ACC112 (cell line): ENCODE measurements around the gene SAT1.

Source experiments
- H2AFZ ChIP-seq: fragments of 200-600 bp; sonication (generic); one replicate; pipeline ENCODE4 v1.6.0; 2017; ENCODE audit warnings: antibody characterized with exemption, low read length; ENCODE audit not compliant: unreplicated experiment
- H3K27ac ChIP-seq: fragments of 200-600 bp; sonication (generic); 2 replicates; pipeline ENCODE4 v1.5.1; 2014; ENCODE audit warnings: low read depth, mild to moderate bottlenecking, antibody characterized with exemption, low read length, moderate library complexity
- H3K27me3 ChIP-seq: fragments of 200-600 bp; sonication (generic); 2 replicates; pipeline ENCODE4 v1.6.1; 2014; ENCODE audit warnings: mild to moderate bottlenecking, antibody characterized with exemption, low read length, moderate library complexity, mixed read lengths; ENCODE audit not compliant: insufficient read depth
- H3K36me3 ChIP-seq: fragments of 200-600 bp; sonication (generic); 2 replicates; pipeline ENCODE4 v1.6.1; 2016; ENCODE audit warnings: mild to moderate bottlenecking, antibody characterized with exemption, low read length, moderate library complexity, mixed read lengths; ENCODE audit not compliant: insufficient read depth
- H3K4me1 ChIP-seq: fragments of 200-600 bp; sonication (generic); one replicate; pipeline ENCODE4 v1.6.1; 2016; ENCODE audit warnings: low read length, mixed read lengths; ENCODE audit not compliant: insufficient read depth, unreplicated experiment, control insufficient read depth
- H3K4me3 ChIP-seq: fragments of 200-600 bp; sonication (generic); 2 replicates; pipeline ENCODE4 v1.5.1; 2014; ENCODE audit warnings: mild to moderate bottlenecking, low read depth, low read length
- H3K79me2 ChIP-seq: fragments of 200-600 bp; sonication (generic); one replicate; pipeline ENCODE4 v1.6.0; 2016; ENCODE audit warnings: low read length; ENCODE audit not compliant: control insufficient read depth, unreplicated experiment, insufficient read depth

SAT1 gene

GRCh38 chrX:23822841-23823240, 39.9 kb downstream of the SAT1 start:
- no peaks in the 10 kb centered on the region for H3K79me2 ChIP-seq
- H3K27me3 ChIP-seq, result no peaks in the 10 kb centered on the region
- H3K4me3 ChIP-seq, result no peak overlapping the region
- H3K4me1 ChIP-seq, result no peaks in the 10 kb centered on the region
- H3K36me3 ChIP-seq, result no peaks in the 10 kb centered on the region
- H3K27ac ChIP-seq, result no peak overlapping the region
- no peak overlapping the region for H2AFZ ChIP-seq

GRCh38 chrX:23825675-23826074, 42.7 kb downstream of the SAT1 start:
- Histone ChIP-seq H3K27ac (no peak overlapping the region), H3K79me2 (no peaks in the 10 kb centered on the region), H3K36me3 (no peaks in the 10 kb centered on the region), H3K4me3 (no peak overlapping the region), H2AFZ (no peak overlapping the region), H3K4me1 (no peaks in the 10 kb centered on the region), H3K27me3 (no peaks in the 10 kb centered on the region)

DNA sequence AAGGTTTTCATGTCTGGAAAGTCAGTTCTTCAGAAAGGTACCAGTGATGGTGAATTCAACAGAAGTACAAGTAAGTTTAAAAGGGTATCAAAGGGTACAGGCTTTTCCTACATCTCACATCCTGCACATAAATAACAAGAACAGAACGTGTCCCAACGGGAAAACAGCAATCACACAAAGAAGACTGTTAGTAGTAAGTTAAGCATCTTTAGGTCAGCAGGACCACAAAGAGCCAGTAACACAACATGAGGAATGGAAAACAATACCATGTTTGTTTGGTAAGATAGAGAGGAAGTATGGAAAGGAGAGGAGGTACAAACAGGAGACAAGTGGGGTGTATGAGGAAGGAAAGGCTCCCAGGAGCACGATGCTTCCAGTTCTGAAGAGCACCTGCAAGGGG, 43.2 kb downstream of the SAT1 start:
- Histone ChIP-seq H3K36me3 (no peaks in the 10 kb centered on the region), H3K27me3 (no peaks in the 10 kb centered on the region), H3K79me2 (no peaks in the 10 kb centered on the region), H2AFZ (no peak overlapping the region), H3K4me3 (no peak overlapping the region), H3K4me1 (no peaks in the 10 kb centered on the region), H3K27ac (no peak overlapping the region)

- Histone ChIP-seq H3K27me3 (no peaks in the 10 kb centered on the region), H3K79me2 (no peaks in the 10 kb centered on the region), H3K36me3 (no peaks in the 10 kb centered on the region), H2AFZ (no peak overlapping the region), H3K27ac (no peak overlapping the region), H3K4me3 (no peak overlapping the region), H3K4me1 (no peaks in the 10 kb centered on the region)
Measured at GRCh38 chrX:23826653-23827052, 43.7 kb downstream of the SAT1 start.

GRCh38 chrX:23828881-23829280, 45.9 kb downstream of the SAT1 start:
- Histone ChIP-seq H3K27ac (no peak overlapping the region), H3K4me1 (no peaks in the 10 kb centered on the region), H3K36me3 (no peaks in the 10 kb centered on the region), H2AFZ (no peak overlapping the region), H3K4me3 (no peak overlapping the region), H3K27me3 (no peaks in the 10 kb centered on the region), H3K79me2 (no peaks in the 10 kb centered on the region)

DNA sequence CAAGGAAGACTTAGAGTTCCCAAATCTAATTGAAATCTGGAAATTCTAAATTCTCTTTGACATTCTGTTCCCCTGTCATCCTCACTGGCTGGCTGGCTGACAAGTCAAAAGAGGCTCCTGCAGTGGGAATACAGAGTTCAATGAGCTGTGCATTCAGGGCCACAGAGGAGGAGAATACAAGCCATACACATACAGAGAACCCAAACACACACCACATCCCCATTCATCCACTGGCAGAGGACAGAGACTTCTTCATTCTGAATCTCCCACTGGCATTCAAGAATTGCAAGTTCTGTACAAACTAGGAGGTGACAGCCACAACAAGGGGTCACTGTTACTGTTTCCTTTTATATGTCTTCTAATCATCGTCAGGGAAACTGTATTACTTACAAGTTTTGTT, 49.7 kb downstream of the SAT1 start:
- Histone ChIP-seq H3K27me3 (no peaks in the 10 kb centered on the region), H3K4me3 (no peak overlapping the region), H3K27ac (no peak overlapping the region), H3K36me3 (no peaks in the 10 kb centered on the region), H3K79me2 (no peaks in the 10 kb centered on the region), H3K4me1 (no peaks in the 10 kb centered on the region), H2AFZ (no peak overlapping the region)
